Uterus (tissue), 4 donors: ENCODE results near the gene DSTN. TPM values are rescaled to one million over a fixed set of nuclear protein-coding genes. Genes with fewer than 3 reads are reported as not detected.

ENCODE experiments used
- DNase-seq, 2 donors: peaks; one replicate each; pipeline ENCODE4 v3.0.0-alpha.2; 2019 to 2020
- H3K27ac ChIP-seq, 2 donors: fragments of 200-600 bp; sonication (generic); 1 replicate in 1 of 2; 2 replicates in 1 of 2; pipeline ENCODE4 v1.5.1; 2016 to 2018
- H3K27me3 ChIP-seq, 2 donors: fragments of 200-600 bp; sonication (generic); one replicate each; pipeline ENCODE4 v1.5.1; 2018 to 2019; ENCODE audit warnings: control low read depth in 1 of 2
- H3K36me3 ChIP-seq, 2 donors: fragments of 200-600 bp; sonication (generic); one replicate each; pipeline ENCODE4 v1.5.1; 2019; ENCODE audit warnings: control low read depth in 1 of 2
- H3K4me1 ChIP-seq, 2 donors: fragments of 200-600 bp; sonication (generic); one replicate each; pipeline ENCODE4 v1.5.1; 2018 to 2019; ENCODE audit warnings: control low read depth in 1 of 2
- H3K4me3 ChIP-seq, 2 donors: fragments of 200-600 bp; sonication (generic); 1 replicate in 1 of 2; 2 replicates in 1 of 2; pipeline ENCODE4 v1.5.1; 2018 to 2019; ENCODE audit warnings: mild to moderate bottlenecking in 1 of 2
- H3K9me3 ChIP-seq, 2 donors: fragments of 200-600 bp; sonication (generic); one replicate each; pipeline ENCODE4 v1.5.1; 2019; ENCODE audit warnings: control low read depth in 1 of 2
- CTCF ChIP-seq, 4 experiments: fragments of 200-600 bp in 2 of 4; fragments of 450-650 bp in 2 of 4; sonication (generic) in 2 of 4; IDR thresholded peaks; one replicate each; pipeline ENCODE4 v1.5.1; 2016 to 2019; ENCODE audit warnings: antibody characterized with exemption in 4 of 4, mild to moderate bottlenecking in 2 of 4, moderate library complexity in 1 of 4
- POLR2A ChIP-seq, 2 donors: fragments of 450-650 bp; IDR thresholded peaks; one replicate each; pipeline ENCODE4 v1.6.1; 2016; ENCODE audit warnings: antibody characterized with exemption in 2 of 2, mild to moderate bottlenecking in 1 of 2, moderate library complexity in 1 of 2
- intact Hi-C: fragments of 100-400 bp; cut with DNase I; formaldehyde crosslinking; loops from one replicate; pipeline ENCODE4 v1.15.1; 2023; ENCODE audit warnings: low total_unique reads
- total RNA-seq, 4 donors: library from RNA; depleted of rRNA in 3 of 4; stranded (reverse); fragments of >200 nt in 3 of 4; gene quantifications; one replicate each; pipeline versions ENCODE4 v1.1.0 to v1.2.4, GENCODE V29; 2014 to 2023
- donor health status: DM: yes; HTN: yes; CAD: no.

Gene DSTN
- total RNA-seq, 4 donors from 2014 or later: 294 to 674 (median 623) TPM

GRCh38 chr20:17654649-17655285 lies 84.9 kb downstream of the DSTN start:
- peaks cover 8 to 15% of the 10 kb centered on the region in 2 donors for H3K4me1 ChIP-seq
- H3K4me3 ChIP-seq: no peak overlapping the region
- H3K9me3 ChIP-seq: no peaks in the 10 kb centered on the region
- intact Hi-C loops: no loop called here
- peak; percentile 66 to 68 for DNase-seq
- peak overlapping the region; percentile 22 to 52 for H3K27ac ChIP-seq
- no peaks in the 10 kb centered on the region for H3K27me3 ChIP-seq
- no peak for TF ChIP-seq POLR2A (IDR thresholded peaks at IDR 0.05)
- TF ChIP-seq CTCF (IDR thresholded peaks at IDR 0.05): peak; percentile 16 to 54 (median 32)
- no peaks in the 10 kb centered on the region for H3K36me3 ChIP-seq

GRCh38 chr20:17655286-17655651 lies 85.4 kb downstream of the DSTN start:
- Histone ChIP-seq H3K4me3 (no peak overlapping the region), H3K27me3 (no peaks in the 10 kb centered on the region), H3K27ac (peak overlapping the region; percentile 22 to 52), H3K9me3 (no peaks in the 10 kb centered on the region), H3K36me3 (no peaks in the 10 kb centered on the region), H3K4me1 (peaks cover 7 to 15% of the 10 kb centered on the region in 2 donors)
- TF ChIP-seq CTCF (IDR thresholded peaks at IDR 0.05) (no peak), POLR2A (IDR thresholded peaks at IDR 0.05) (no peak)
- peak; percentile 12 to 14 for DNase-seq
- intact Hi-C loops: no loop called here

GRCh38 chr20:17655865-17656479 lies 86.1 kb downstream of the DSTN start:
- H3K27me3 ChIP-seq: no peaks in the 10 kb centered on the region
- peak; percentile 14 to 15 for DNase-seq
- no peak overlapping the region for H3K4me3 ChIP-seq
- H3K4me1 ChIP-seq: peaks cover 0 to 14% of the 10 kb centered on the region in 2 donors
- intact Hi-C loops: no loop called here
- no peaks in the 10 kb centered on the region for H3K9me3 ChIP-seq
- TF ChIP-seq CTCF (IDR thresholded peaks at IDR 0.05) (no peak), POLR2A (IDR thresholded peaks at IDR 0.05) (no peak)
- no peaks in the 10 kb centered on the region for H3K36me3 ChIP-seq
- peak overlapping the region; percentile 22 to 52 for H3K27ac ChIP-seq

- Histone ChIP-seq H3K4me3 (no peak overlapping the region), H3K36me3 (no peaks in the 10 kb centered on the region), H3K27ac (no peak overlapping the region), H3K9me3 (no peaks in the 10 kb centered on the region), H3K4me1 (peaks cover 0 to 9% of the 10 kb centered on the region in 2 donors), H3K27me3 (no peaks in the 10 kb centered on the region)
- peak; percentile 7 to 8 for DNase-seq
- TF ChIP-seq CTCF (IDR thresholded peaks at IDR 0.05) (no peak), POLR2A (IDR thresholded peaks at IDR 0.05) (no peak)
- intact Hi-C loops: no loop called here
Measured at GRCh38 chr20:17657079-17657825, 87.4 kb downstream of the DSTN start.
